GM12878 (cell line): ENCODE data around the gene ATP1B1. TPM values are rescaled to one million over a fixed set of nuclear protein-coding genes. Genes with fewer than 3 reads are reported as not detected.

Experiments
- ATAC-seq: fragments of 200-7000 bp; cut with Tn5 transposase; 3 replicates; pipeline ENCODE4 v1.9.1; 2020; ENCODE audit warnings: mild to moderate bottlenecking, moderate library complexity
- BruUV-seq: library from RNA; stranded (reverse); fragments of 400-500 nt; replicated peaks from 2 replicates; lab custom pipeline; 2021; lab: Mats Ljungman, UMichigan
- CTCF ChIA-PET: fragments of 300-600 bp; sonication (Branson Sonifier 250); formaldehyde crosslinking; extraction: SDS; loops from one replicate; lab custom pipeline; 2021; ENCODE audit warnings: inconsistent platforms; lab: Yijun Ruan, JAX
- POLR2A ChIA-PET: fragments of 350-600 bp; formaldehyde crosslinking; extraction: SDS; loops from one replicate; lab custom pipeline; 2021; ENCODE audit warnings: inconsistent platforms; lab: Charles Lee
- RAD21 ChIA-PET: fragments of 300-600 bp; sonication (Branson Sonifier 250); formaldehyde crosslinking; loops from one replicate; lab custom pipeline; 2023; ENCODE audit warnings: antibody characterized with exemption; ENCODE audit not compliant: unreplicated experiment; lab: Charles Lee
- SMC1A ChIA-PET: fragments of 300-600 bp; sonication (Branson Sonifier 250); formaldehyde crosslinking; loops from one replicate; lab custom pipeline; 2023; ENCODE audit not compliant: unreplicated experiment, uncharacterized antibody; lab: Charles Lee
- DNase-seq: peaks from one replicate; pipeline ENCODE4 v3.0.0-alpha.2; 2011; ENCODE audit warnings: low read depth, low spot score
- FAIRE-seq: peaks from 3 replicates; lab custom pipeline; 2011; peaks lifted over from hg19 to GRCh38; lab: Jason Lieb, UNC
- H2AFZ ChIP-seq: 2 replicates; pipeline ENCODE4 v1.6.0; 2011; ENCODE audit warnings: low read depth, low read length, control low read depth; ENCODE audit not compliant: control insufficient read depth
- H3K27ac ChIP-seq: 2 replicates; pipeline ENCODE4 v1.5.1; 2011; ENCODE audit warnings: control low read depth; ENCODE audit not compliant: control insufficient read depth, insufficient read depth
- H3K27me3 ChIP-seq, 2 experiments: replicated peaks in 1 of 2; 2 replicates each; pipeline versions ENCODE4 v1.6.0 to v1.6.1; 2011; ENCODE audit warnings: low read length in 1 of 2; ENCODE audit not compliant: control insufficient read depth in 2 of 2, insufficient read depth in 2 of 2
- H3K36me3 ChIP-seq, 2 experiments: 2 replicates each; pipeline ENCODE4 v1.5.1; 2011; ENCODE audit warnings: low read length in 1 of 2; ENCODE audit not compliant: control insufficient read depth in 2 of 2, insufficient read depth in 2 of 2
- H3K4me1 ChIP-seq: 2 replicates; pipeline ENCODE4 v1.6.1; 2011; ENCODE audit warnings: mild to moderate bottlenecking, low read length, moderate library complexity, mixed read lengths; ENCODE audit not compliant: control insufficient read depth, insufficient read depth
- H3K4me2 ChIP-seq: 2 replicates; pipeline ENCODE4 v1.6.0; 2011; ENCODE audit warnings: control low read depth; ENCODE audit not compliant: control insufficient read depth, insufficient read depth
- H3K4me3 ChIP-seq: fragments of 200-600 bp; sonication (generic); 2 replicates; pipeline ENCODE4 v1.5.1; 2016
- H3K79me2 ChIP-seq: 2 replicates; pipeline ENCODE4 v1.6.0; 2011; ENCODE audit warnings: low read length; ENCODE audit not compliant: control insufficient read depth, insufficient read depth
- H3K9ac ChIP-seq: 2 replicates; pipeline ENCODE4 v1.8.0; 2011; ENCODE audit warnings: low read length, control low read depth, mixed read lengths; ENCODE audit not compliant: control insufficient read depth, insufficient read depth
- H3K9me3 ChIP-seq: replicated peaks from 3 replicates; pipeline ENCODE4 v1.5.1; 2011; ENCODE audit warnings: mild to moderate bottlenecking, low read length; ENCODE audit not compliant: control insufficient read depth, insufficient read depth
- H4K20me1 ChIP-seq: 2 replicates; pipeline ENCODE4 v1.6.0; 2011; ENCODE audit not compliant: control insufficient read depth, insufficient read depth
- CBX5 ChIP-seq: sonication (generic); IDR thresholded peaks from 2 replicates; pipeline ENCODE4 v1.6.1; 2016; ENCODE audit warnings: low read depth, moderate library complexity, mild to moderate bottlenecking, inconsistent platforms
- FOXM1 ChIP-seq: IDR thresholded peaks from 2 replicates; pipeline ENCODE4 v1.6.1; 2012; ENCODE audit warnings: low read depth, mild to moderate bottlenecking, inconsistent platforms, low read length, moderate library complexity
- HDAC6 ChIP-seq: fragments of 200-600 bp; sonication (generic); IDR thresholded peaks from one replicate; pipeline ENCODE4 v1.8.0; 2017; ENCODE audit warnings: antibody characterized with exemption; ENCODE audit not compliant: unreplicated experiment
- RELB ChIP-seq: fragments of 450-650 bp; IDR thresholded peaks from 2 replicates; pipeline ENCODE4 v1.6.1; 2017; ENCODE audit warnings: low read depth, mild to moderate bottlenecking, moderate library complexity
- WGBS: methylation state at CpG from one replicate; pipeline ENCODE4 v1.1.6; 2016; ENCODE audit warnings: low lambda C conversion rate; ENCODE audit not compliant: insufficient replicate concordance, insufficient coverage; ENCODE audit errors: missing lambda C conversion rate; 5-methylcytosine and 5-hydroxymethylcytosine counted together
- in situ Hi-C: fragments of 300-500 bp; cut with MboI; formaldehyde crosslinking; loops from 9 replicates; pipeline ENCODE4 v1.14.3; 2018; ENCODE audit warnings: mixed read lengths
- intact Hi-C: fragments of 100-400 bp; cut with micrococcal nuclease; formaldehyde crosslinking; loops from one replicate; pipeline ENCODE4 v1.14.2; 2022; ENCODE audit not compliant: unreplicated experiment
- polyA plus RNA-seq, 11 experiments: library from polyadenylated mRNA; depleted of rRNA in 4 of 11; unstranded in 6 of 11; stranded (reverse) in 5 of 11; fragments of >200 nt; fragmentation: Nextera tagmentation in 4 of 11; fragmentation: Illumina TruSeq in 1 of 11; extraction: Ambion mirVana in 4 of 11; extraction: Trizol in 1 of 11; gene quantifications; 1 replicate in 1 of 11; 2 replicates in 10 of 11; pipeline versions ENCODE4 v1.2.1 to v1.2.3, GENCODE V29; 2011 to 2016; ENCODE audit warnings: inconsistent platforms in 2 of 11, missing spikeins in 2 of 11, low read depth in 1 of 11
- total RNA-seq, 4 experiments: library from RNA; depleted of rRNA in 3 of 4; stranded (reverse); fragments of >200 nt in 3 of 4; fragmentation: Illumina TruSeq in 1 of 4; extraction: Trizol in 1 of 4; gene quantifications; 2 replicates each; pipeline versions ENCODE4 v1.2.1 to v1.2.3, GENCODE V29; 2013 to 2021
- TF ChIP-seq, protein P1 (sequence below): fragments of 450-650 bp; IDR thresholded peaks from 2 replicates; pipeline ENCODE4 v1.6.1; 2017; ENCODE audit warnings: mild to moderate bottlenecking, moderate library complexity

The ATP1B1 gene
- total and polyA plus RNA-seq, 10 of the 15 experiments (the other 5 are each of a cell fraction or from before 2014, with no cell fraction given) = 0.84 to 14.0 (median 1.4) TPM

DNA sequence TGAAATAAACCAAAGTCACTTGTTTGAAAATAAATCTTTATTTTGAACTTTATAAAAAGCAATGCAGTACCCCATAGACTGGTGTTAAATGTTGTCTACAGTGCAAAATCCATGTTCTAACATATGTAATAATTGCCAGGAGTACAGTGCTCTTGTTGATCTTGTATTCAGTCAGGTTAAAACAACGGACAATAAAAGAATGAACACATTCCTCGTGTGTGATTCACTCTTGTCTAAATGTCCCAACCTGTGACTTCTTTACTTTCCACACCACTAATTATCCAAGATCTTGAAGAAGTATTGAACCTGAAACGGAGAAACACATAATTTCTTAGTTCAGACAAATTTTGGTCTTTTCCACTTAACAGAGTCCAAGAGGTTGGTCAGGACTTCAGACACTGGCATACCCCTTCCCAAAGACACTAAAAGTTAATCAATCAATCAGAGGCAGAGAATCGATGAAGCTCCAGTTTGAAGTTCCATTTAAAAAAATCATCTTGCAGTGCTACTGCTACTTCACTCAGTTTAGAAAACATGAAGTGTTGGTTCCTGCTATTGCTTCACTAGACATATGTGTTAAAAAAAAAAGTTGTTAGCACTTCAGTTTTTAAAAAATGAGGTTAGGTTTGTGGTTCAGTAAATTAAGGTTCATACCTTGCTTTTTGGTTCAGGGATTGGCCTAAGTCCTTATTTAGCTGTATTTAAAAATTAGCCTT is 26.2 kb downstream of the ATP1B1 start:
- ChIA-PET CTCF (interaction anchor here (0.8 to 3.7 kb wide), 16 partner anchors 13 to 531 kb away, joined by 3 to 23 read pairs (median 4); no protein-coding TSS in a partner anchor), RAD21 (interaction anchor here (0.7 to 3.6 kb wide), 12 partner anchors 13 to 693 kb away, joined by 3 to 22 read pairs (median 4); no protein-coding TSS in a partner anchor), SMC1A (interaction anchor here (0.5 to 4.8 kb wide), 25 partner anchors 8 to 1768 kb away, joined by 3 to 32 read pairs (median 3); no protein-coding TSS in a partner anchor), POLR2A (interaction anchor here (0.7 to 1.3 kb wide), 4 partner anchors 12 to 107 kb away, joined by 3 to 6 read pairs (median 3); no protein-coding TSS in a partner anchor)
- in situ Hi-C loops = no loop called here
- no peak overlapping the region for H2AFZ ChIP-seq
- H3K9ac ChIP-seq = no peak overlapping the region
- H3K79me2 ChIP-seq = no peaks in the 10 kb centered on the region
- 97% methylated on average over 4 of the region's 4 CpGs for whole genome bisulfite sequencing
- intact Hi-C loops = loop anchor here (10.0 kb wide), 1 partner anchor 698 kb away; no protein-coding TSS in a partner anchor
- no peak overlapping the region for H3K4me3 ChIP-seq
- H3K27me3 ChIP-seq = no peaks in the 10 kb centered on the region
- H3K36me3 ChIP-seq = no peaks in the 10 kb centered on the region
- no peak for DNase-seq
- FAIRE-seq = no peak
- no peak overlapping the region for H3K4me2 ChIP-seq
- H3K27ac ChIP-seq = no peak overlapping the region
- TF ChIP-seq, protein P1, sequence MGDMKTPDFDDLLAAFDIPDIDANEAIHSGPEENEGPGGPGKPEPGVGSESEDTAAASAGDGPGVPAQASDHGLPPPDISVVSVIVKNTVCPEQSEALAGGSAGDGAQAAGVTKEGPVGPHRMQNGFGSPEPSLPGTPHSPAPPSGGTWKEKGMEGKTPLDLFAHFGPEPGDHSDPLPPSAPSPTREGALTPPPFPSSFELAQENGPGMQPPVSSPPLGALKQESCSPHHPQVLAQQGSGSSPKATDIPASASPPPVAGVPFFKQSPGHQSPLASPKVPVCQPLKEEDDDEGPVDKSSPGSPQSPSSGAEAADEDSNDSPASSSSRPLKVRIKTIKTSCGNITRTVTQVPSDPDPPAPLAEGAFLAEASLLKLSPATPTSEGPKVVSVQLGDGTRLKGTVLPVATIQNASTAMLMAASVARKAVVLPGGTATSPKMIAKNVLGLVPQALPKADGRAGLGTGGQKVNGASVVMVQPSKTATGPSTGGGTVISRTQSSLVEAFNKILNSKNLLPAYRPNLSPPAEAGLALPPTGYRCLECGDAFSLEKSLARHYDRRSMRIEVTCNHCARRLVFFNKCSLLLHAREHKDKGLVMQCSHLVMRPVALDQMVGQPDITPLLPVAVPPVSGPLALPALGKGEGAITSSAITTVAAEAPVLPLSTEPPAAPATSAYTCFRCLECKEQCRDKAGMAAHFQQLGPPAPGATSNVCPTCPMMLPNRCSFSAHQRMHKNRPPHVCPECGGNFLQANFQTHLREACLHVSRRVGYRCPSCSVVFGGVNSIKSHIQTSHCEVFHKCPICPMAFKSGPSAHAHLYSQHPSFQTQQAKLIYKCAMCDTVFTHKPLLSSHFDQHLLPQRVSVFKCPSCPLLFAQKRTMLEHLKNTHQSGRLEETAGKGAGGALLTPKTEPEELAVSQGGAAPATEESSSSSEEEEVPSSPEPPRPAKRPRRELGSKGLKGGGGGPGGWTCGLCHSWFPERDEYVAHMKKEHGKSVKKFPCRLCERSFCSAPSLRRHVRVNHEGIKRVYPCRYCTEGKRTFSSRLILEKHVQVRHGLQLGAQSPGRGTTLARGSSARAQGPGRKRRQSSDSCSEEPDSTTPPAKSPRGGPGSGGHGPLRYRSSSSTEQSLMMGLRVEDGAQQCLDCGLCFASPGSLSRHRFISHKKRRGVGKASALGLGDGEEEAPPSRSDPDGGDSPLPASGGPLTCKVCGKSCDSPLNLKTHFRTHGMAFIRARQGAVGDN = no peak
- TF ChIP-seq FOXM1 (no peak), CBX5 (no peak), HDAC6 (no peak), RELB (no peak)
- no peaks in the 10 kb centered on the region for H3K9me3 ChIP-seq
- ATAC-seq = no peak
- H4K20me1 ChIP-seq = no peaks in the 10 kb centered on the region
- no TSS peak for BruUV-seq
- no peaks in the 10 kb centered on the region for H3K4me1 ChIP-seq
